Measurements from ENCODE around the gene DACT3. TPM values are rescaled to one million over a fixed set of nuclear protein-coding genes. Genes with fewer than 3 reads are reported as not detected.

DACT3 gene
- total RNA-seq, 1 donor from 2014 or later = 0.75 TPM

DNA sequence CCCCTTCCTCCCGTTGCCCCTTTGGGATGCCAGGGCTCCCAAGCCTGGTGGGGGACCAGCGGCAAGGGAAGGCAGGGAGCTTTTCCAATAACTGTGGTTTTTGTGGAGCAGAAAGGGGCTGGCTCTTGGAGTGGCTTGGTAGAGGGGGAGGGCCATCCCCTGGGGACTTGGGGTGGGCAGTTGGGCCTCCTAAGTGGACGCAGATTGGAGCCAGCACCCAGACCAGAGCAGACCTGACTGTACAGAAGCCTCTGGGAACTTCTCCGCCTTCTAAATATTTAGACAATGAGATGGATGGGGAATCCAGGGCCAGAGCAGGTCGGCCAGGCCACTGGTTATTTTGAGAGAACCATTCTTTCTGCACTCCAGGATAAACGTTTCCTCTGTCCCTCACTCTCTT lies 40.3 kb downstream of the DACT3 start:
- H3K27ac ChIP-seq = no peak overlapping the region
- peaks cover 12% of the 10 kb centered on the region for H3K4me1 ChIP-seq
- no peak for TF ChIP-seq EZH2 (IDR thresholded peaks at IDR 0.05)
- no peak for TF ChIP-seq EZH2phosphoT487 (IDR thresholded peaks at IDR 0.05)
- no peak for TF ChIP-seq CTCF (IDR thresholded peaks at IDR 0.05)
- H3K4me3 ChIP-seq = no peak overlapping the region
- H3K27me3 ChIP-seq = no peaks in the 10 kb centered on the region
- H3K36me3 Mint-ChIP-seq = no peaks in the 10 kb centered on the region
- no peaks in the 10 kb centered on the region for H3K9me3 ChIP-seq (ENCODE audit: low read depth)
- peak overlapping the region; percentile 38 for H3K4me2 ChIP-seq
- peaks cover 13% of the 10 kb centered on the region for H3K27me3 Mint-ChIP-seq (ENCODE audit: insufficient read depth, low read depth)
- peak overlapping the region; percentile 88 for H3K27ac Mint-ChIP-seq
- no peaks in the 10 kb centered on the region for H3K9me3 Mint-ChIP-seq
- no peaks in the 10 kb centered on the region for H3K79me2 ChIP-seq (ENCODE audit: low read depth)
- DNase-seq (ENCODE audit: low spot score) = no peak
- H2AFZ ChIP-seq (replicated peaks) = peak overlapping the region; percentile 97
- H3K4me3 Mint-ChIP-seq = peak overlapping the region; percentile 28
- H3K36me3 ChIP-seq = no peaks in the 10 kb centered on the region
- H3F3A ChIP-seq (ENCODE audit: low read depth) = peaks cover 6% of the 10 kb centered on the region
- peaks cover 31% of the 10 kb centered on the region for H3K4me1 Mint-ChIP-seq
- no peaks in the 10 kb centered on the region for H4K20me1 ChIP-seq (ENCODE audit: low read depth)
- H3K9ac ChIP-seq = peak overlapping the region; percentile 37

- H3K4me3 ChIP-seq = no peak overlapping the region
- H3K36me3 Mint-ChIP-seq = no peaks in the 10 kb centered on the region
- H2AFZ ChIP-seq (replicated peaks) = no peak overlapping the region
- H3K27me3 Mint-ChIP-seq (ENCODE audit: insufficient read depth, low read depth) = peaks cover 13% of the 10 kb centered on the region
- no peak for DNase-seq (ENCODE audit: low spot score)
- H3K9ac ChIP-seq = no peak overlapping the region
- H3K9me3 ChIP-seq (ENCODE audit: low read depth) = no peaks in the 10 kb centered on the region
- no peaks in the 10 kb centered on the region for H4K20me1 ChIP-seq (ENCODE audit: low read depth)
- no peaks in the 10 kb centered on the region for H3K9me3 Mint-ChIP-seq
- no peaks in the 10 kb centered on the region for H3K27me3 ChIP-seq
- no peaks in the 10 kb centered on the region for H3K36me3 ChIP-seq
- no peak overlapping the region for H3K27ac ChIP-seq
- H3K27ac Mint-ChIP-seq = no peak overlapping the region
- H3F3A ChIP-seq (ENCODE audit: low read depth) = peaks cover 6% of the 10 kb centered on the region
- peaks cover 12% of the 10 kb centered on the region for H3K4me1 ChIP-seq
- no peaks in the 10 kb centered on the region for H3K79me2 ChIP-seq (ENCODE audit: low read depth)
- H3K4me2 ChIP-seq = no peak overlapping the region
- peak overlapping the region; percentile 28 for H3K4me3 Mint-ChIP-seq
- TF ChIP-seq EZH2phosphoT487 (IDR thresholded peaks at IDR 0.05) (no peak), CTCF (IDR thresholded peaks at IDR 0.05) (no peak), EZH2 (IDR thresholded peaks at IDR 0.05) (no peak)
- peaks cover 31% of the 10 kb centered on the region for H3K4me1 Mint-ChIP-seq
Measured at GRCh38 chr19:46620267-46620666, 40.7 kb downstream of the DACT3 start.

- Mint-ChIP-seq H3K27ac (no peak overlapping the region), H3K36me3 (no peaks in the 10 kb centered on the region), H3K4me1 (peaks cover 34% of the 10 kb centered on the region), H3K4me3 (no peak overlapping the region), H3K27me3 (ENCODE audit: insufficient read depth, low read depth) (peaks cover 10% of the 10 kb centered on the region), H3K9me3 (no peaks in the 10 kb centered on the region)
- H3K27me3 ChIP-seq = no peaks in the 10 kb centered on the region
- peaks cover 12% of the 10 kb centered on the region for H3K4me1 ChIP-seq
- H3K9ac ChIP-seq = no peak overlapping the region
- no peaks in the 10 kb centered on the region for H3K36me3 ChIP-seq
- H3K4me3 ChIP-seq = no peak overlapping the region
- H3K79me2 ChIP-seq (ENCODE audit: low read depth) = no peaks in the 10 kb centered on the region
- no peak overlapping the region for H2AFZ ChIP-seq (replicated peaks)
- TF ChIP-seq CTCF (IDR thresholded peaks at IDR 0.05) = no peak
- H3K9me3 ChIP-seq (ENCODE audit: low read depth) = no peaks in the 10 kb centered on the region
- H4K20me1 ChIP-seq (ENCODE audit: low read depth) = no peaks in the 10 kb centered on the region
- H3K4me2 ChIP-seq = no peak overlapping the region
- H3K27ac ChIP-seq = no peak overlapping the region
- no peak for DNase-seq (ENCODE audit: low spot score)
- H3F3A ChIP-seq (ENCODE audit: low read depth) = peaks cover 8% of the 10 kb centered on the region
Measured at GRCh38 chr19:46618670-46619231, 42.2 kb downstream of the DACT3 start.

Measured in neural progenitor cell (in vitro differentiated cells).